Prostate gland (tissue), 2 donors: ENCODE data around the gene RPL39L. TPM values are rescaled to one million over a fixed set of nuclear protein-coding genes. Genes with fewer than 3 reads are reported as not detected.

Source experiments
- DNase-seq: peaks from one replicate; pipeline ENCODE4 v3.0.0-alpha.2; 2019; ENCODE audit warnings: low spot score
- H3K27ac ChIP-seq, 2 donors: fragments of 200-600 bp; sonication (generic); 2 replicates each; pipeline ENCODE4 v1.5.1; 2017 to 2019
- H3K27me3 ChIP-seq: fragments of 200-600 bp; sonication (generic); replicated peaks from 2 replicates; pipeline ENCODE4 v1.5.1; 2019; ENCODE audit not compliant: insufficient read depth
- H3K36me3 ChIP-seq, 2 donors: fragments of 200-600 bp; sonication (generic); 1 replicate in 1 of 2; 2 replicates in 1 of 2; pipeline versions ENCODE4 v1.5.1 to v1.8.1; 2017 to 2019
- H3K4me1 ChIP-seq: fragments of 200-600 bp; sonication (generic); replicated peaks from 2 replicates; pipeline ENCODE4 v1.5.1; 2019
- H3K4me3 ChIP-seq, 2 donors: fragments of 200-600 bp; sonication (generic); 2 replicates each; pipeline ENCODE4 v1.5.1; 2017 to 2019
- H3K9me3 ChIP-seq: fragments of 200-600 bp; sonication (generic); 2 replicates; pipeline ENCODE4 v1.5.1; 2017
- CTCF ChIP-seq, 4 experiments: fragments of 200-600 bp in 2 of 4; fragments of 450-650 bp in 2 of 4; sonication (generic) in 2 of 4; IDR thresholded peaks; 1 replicate in 3 of 4; 2 replicates in 1 of 4; pipeline ENCODE4 v1.5.1; 2016 to 2019; ENCODE audit warnings: antibody characterized with exemption in 4 of 4, mild to moderate bottlenecking in 2 of 4, moderate library complexity in 2 of 4
- POLR2A ChIP-seq: fragments of 450-650 bp; IDR thresholded peaks from one replicate; pipeline ENCODE4 v1.6.1; 2016; ENCODE audit warnings: antibody characterized with exemption, mild to moderate bottlenecking
- POLR2AphosphoS5 ChIP-seq: sonication (generic); formaldehyde crosslinking; IDR thresholded peaks from one replicate; pipeline ENCODE4 v1.6.1; 2017; ENCODE audit warnings: antibody characterized with exemption
- WGBS: methylation state at CpG from one replicate; pipeline ENCODE4 v1.1.5; 2018; 5-methylcytosine and 5-hydroxymethylcytosine counted together
- intact Hi-C: fragments of 100-400 bp; cut with DNase I; formaldehyde crosslinking; loops from one replicate; pipeline ENCODE4 v1.14.2; 2022
- total RNA-seq, 2 donors: library from RNA; depleted of rRNA; stranded (reverse); fragments of >200 nt; gene quantifications; one replicate each; pipeline ENCODE4 v1.1.0, GENCODE V29; 2016

Gene RPL39L
- total RNA-seq, 2 donors from 2014 or later = 27.5 to 57.9 TPM

- intact Hi-C loops = loop anchor here (10.0 kb wide), 1 partner anchor 555 kb away; the partner anchor contains the start of gene AHSG
- 89% methylated on average over 2 of the region's 2 CpGs for WGBS
- Histone ChIP-seq H3K9me3 (no peaks in the 10 kb centered on the region), H3K27me3 (no peaks in the 10 kb centered on the region), H3K4me1 (no peaks in the 10 kb centered on the region), H3K27ac (no peak overlapping the region), H3K36me3 (no peaks in the 10 kb centered on the region), H3K4me3 (no peak overlapping the region)
- no peak for DNase-seq
- TF ChIP-seq POLR2AphosphoS5 = no peak
- TF ChIP-seq CTCF (IDR thresholded peaks at IDR 0.05) = no peak
- TF ChIP-seq POLR2A = no peak
These were observed 30.1 kb upstream of the RPL39L start for GRCh38 chr3:187169231-187169960.

DNA sequence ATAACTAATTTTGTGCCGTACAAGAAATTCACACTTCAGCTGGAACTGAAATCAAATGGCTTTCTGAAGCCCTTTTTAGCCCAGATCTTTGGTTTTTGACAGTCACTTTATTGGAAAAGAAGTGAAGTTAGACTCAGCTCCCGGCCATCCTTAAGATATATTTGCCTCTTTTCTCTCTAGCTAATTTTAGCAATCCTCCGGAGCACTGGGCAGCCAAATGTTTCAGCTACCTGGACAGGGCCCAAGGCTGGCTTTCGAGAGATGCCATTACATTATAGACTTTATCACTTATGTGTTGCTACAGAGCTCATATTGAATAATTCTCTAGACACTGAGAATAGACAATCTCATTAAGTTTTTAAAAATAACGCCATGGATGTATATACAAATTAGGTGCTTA is 28.5 kb upstream of the RPL39L start:
- H3K36me3 ChIP-seq = no peaks in the 10 kb centered on the region
- DNase-seq = no peak
- no peaks in the 10 kb centered on the region for H3K4me1 ChIP-seq
- no peak overlapping the region for H3K27ac ChIP-seq
- intact Hi-C loops = loop anchor here (10.0 kb wide), 1 partner anchor 553 kb away; the partner anchor contains the start of gene AHSG
- no peak overlapping the region for H3K4me3 ChIP-seq
- no peak for TF ChIP-seq CTCF (IDR thresholded peaks at IDR 0.05)
- no peak for TF ChIP-seq POLR2A
- no peak for TF ChIP-seq POLR2AphosphoS5
- H3K9me3 ChIP-seq = no peaks in the 10 kb centered on the region
- no peaks in the 10 kb centered on the region for H3K27me3 ChIP-seq
- WGBS = 84% methylated on average over 5 of the region's 5 CpGs

DNA sequence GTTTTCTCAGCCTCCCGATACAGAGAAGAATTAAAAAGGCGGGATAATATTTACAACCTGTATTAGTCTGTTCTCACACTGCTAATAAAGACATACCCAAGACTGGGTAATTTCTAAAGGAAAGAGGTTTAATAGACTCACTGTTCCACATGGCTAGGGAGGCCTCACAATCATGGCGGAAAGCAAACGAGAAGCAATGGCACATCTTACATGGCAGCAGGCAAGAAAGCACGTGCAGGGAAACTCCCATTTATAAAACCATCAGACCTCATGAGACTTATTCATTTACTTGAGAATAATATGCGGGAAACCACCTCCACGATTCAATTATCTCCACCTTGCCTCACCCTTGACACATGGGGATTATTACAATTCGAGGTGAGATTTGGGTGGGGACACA is 27.5 kb upstream of the RPL39L start:
- no peak for DNase-seq
- intact Hi-C loops = loop anchor here (10.0 kb wide), 1 partner anchor 552 kb away; the partner anchor contains the start of gene AHSG

GRCh38 chr3:187165144-187165543 is 25.8 kb upstream of the RPL39L start:
- Histone ChIP-seq H3K9me3 (no peaks in the 10 kb centered on the region), H3K27ac (no peak overlapping the region), H3K4me1 (no peaks in the 10 kb centered on the region), H3K36me3 (no peaks in the 10 kb centered on the region), H3K27me3 (no peaks in the 10 kb centered on the region), H3K4me3 (no peak overlapping the region)
- DNase-seq = peak; percentile 54
- TF ChIP-seq POLR2AphosphoS5 = no peak
- TF ChIP-seq POLR2A = no peak
- peak in 3 of 4 experiments; percentile 68 to 77 (median 77) for TF ChIP-seq CTCF (IDR thresholded peaks at IDR 0.05)
- WGBS = 0% methylated on average over 3 of the region's 3 CpGs
- intact Hi-C loops = loop anchor here (10.0 kb wide), 1 partner anchor 550 kb away; the partner anchor contains the start of gene AHSG

More for the DNA sequence above, 27.5 kb upstream of the RPL39L start:
- H3K9me3 ChIP-seq = no peaks in the 10 kb centered on the region
- H3K4me1 ChIP-seq = no peaks in the 10 kb centered on the region
- no peak for TF ChIP-seq CTCF (IDR thresholded peaks at IDR 0.05)
- no peak for TF ChIP-seq POLR2A
- no peak for TF ChIP-seq POLR2AphosphoS5
- H3K27me3 ChIP-seq = no peaks in the 10 kb centered on the region
- H3K4me3 ChIP-seq = no peak overlapping the region
- no peaks in the 10 kb centered on the region for H3K36me3 ChIP-seq
- 91% methylated on average over 8 of the region's 8 CpGs for WGBS
- H3K27ac ChIP-seq = no peak overlapping the region
